Right hindlimb (tissue), 1 donor: ENCODE data around the gene GPR171.
"Not testable (repeated sequence)": the region's sequence is repeated elsewhere in the genome, so short reads cannot be mapped to it uniquely, and the experiment has no call there.

Experiments
- DNase-seq: peaks from one replicate; pipeline ENCODE4 v3.0.0-alpha.2; 2018

Gene GPR171, protein sequence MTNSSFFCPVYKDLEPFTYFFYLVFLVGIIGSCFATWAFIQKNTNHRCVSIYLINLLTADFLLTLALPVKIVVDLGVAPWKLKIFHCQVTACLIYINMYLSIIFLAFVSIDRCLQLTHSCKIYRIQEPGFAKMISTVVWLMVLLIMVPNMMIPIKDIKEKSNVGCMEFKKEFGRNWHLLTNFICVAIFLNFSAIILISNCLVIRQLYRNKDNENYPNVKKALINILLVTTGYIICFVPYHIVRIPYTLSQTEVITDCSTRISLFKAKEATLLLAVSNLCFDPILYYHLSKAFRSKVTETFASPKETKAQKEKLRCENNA

DNA sequence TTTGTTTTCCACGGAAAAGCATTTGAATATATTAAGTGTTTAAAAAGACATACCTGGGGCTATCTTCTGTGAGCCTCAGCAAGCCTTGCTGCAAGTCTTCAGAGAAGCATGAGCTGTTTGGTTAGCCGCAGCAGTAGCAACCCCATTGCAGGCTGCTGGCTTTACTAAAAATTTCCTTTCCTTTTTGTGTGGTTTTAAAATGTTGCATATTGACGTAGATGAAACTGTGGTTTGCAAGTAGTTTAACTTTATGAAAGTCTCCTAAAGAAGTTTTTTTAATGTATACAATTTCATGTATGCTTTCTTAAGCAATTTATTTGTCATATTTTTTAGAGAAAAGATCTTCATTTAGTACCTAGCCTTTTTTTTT lies at the start of gene GPR171:
Gene GPR171, minus strand, starts transcription at position 166 of the 370 bp plus-strand sequence. CDS start 3,830 bp downstream, outside the sequence.
- DNase-seq, result no peak

DNA sequence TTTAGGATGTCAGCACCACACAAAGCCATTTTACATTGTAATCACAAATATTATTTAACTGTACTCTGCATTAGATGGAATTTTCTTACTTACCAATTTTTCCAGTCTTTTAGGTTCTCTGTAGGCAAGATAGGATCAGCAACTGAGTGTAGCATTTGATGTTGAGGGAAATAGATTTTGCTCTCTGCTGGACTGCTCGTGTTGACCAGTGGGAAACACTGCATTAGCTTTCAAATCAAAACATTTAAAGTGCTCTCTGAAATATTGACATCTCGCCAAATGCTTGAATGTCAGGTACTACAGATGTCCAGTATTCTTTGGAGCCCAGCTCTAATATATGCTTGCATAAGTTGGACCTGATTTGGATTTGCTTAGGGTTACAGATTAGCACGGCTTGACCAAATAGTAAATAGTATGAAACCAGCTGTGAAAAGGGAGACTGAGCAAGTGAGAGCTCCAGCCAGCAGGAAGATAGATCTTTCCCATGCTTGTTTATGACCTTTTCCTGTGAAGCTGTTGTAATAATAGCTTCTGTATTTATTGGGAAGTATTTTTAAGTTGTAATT lies 45.8 kb upstream of the GPR171 start:
- no peak for DNase-seq

DNA sequence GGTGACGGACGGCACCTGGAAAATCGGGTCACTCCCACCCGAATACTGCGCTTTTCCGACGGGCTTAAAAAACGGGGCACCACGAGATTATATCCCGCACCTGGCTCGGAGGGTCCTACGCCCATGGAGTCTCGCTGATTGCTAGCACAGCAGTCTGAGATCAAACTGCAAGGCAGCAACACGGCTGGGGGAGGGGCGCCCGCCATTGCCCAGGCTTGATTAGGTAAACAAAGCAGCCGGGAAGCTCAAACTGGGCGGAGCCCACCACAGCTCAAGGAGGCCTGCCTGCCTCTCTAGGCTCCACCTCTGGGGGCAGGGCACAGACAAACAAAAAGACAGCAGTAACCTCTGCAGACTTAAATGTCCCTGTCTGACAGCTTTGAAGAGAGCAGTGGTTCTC lies 39.0 kb upstream of the GPR171 start:
- not testable (repeated sequence) for DNase-seq

DNA sequence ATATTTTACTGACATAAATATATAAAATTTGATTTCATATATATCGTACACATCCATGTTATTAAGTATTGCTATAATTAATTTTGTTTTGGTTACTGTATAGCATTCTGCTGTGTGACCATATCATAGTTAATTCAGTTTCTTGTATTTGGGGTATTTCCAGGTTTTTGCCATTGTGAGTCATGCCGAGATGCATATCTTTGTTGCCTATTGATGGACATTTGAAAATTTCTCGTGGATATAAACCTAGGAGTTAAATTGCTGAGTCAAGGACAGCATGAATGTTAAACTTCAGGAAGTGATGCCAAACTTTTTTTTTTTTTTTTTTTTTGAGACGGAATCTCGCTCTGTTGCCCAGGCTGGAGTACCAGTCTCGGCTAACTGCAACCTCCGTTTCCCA lies 33.7 kb upstream of the GPR171 start:
- no peak for DNase-seq

DNA sequence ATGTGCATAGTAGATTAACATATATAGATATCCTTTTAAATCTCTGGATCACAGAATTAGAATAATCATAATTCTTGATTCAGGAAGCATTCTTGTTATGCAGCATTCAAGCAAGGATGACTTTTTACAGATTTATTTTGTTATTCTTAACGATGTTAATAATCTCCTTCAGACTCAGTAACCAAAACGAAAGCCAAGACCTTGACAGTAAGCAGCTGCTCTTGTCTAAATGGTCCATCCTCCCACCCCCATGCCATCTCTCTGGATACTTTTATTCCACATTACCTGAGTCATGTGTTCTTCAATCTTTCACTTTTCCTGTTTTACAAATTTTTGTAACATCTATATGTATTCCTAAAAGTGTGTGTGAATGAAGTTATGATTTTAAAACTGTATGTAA lies 33.3 kb upstream of the GPR171 start:
- no peak for DNase-seq

DNA sequence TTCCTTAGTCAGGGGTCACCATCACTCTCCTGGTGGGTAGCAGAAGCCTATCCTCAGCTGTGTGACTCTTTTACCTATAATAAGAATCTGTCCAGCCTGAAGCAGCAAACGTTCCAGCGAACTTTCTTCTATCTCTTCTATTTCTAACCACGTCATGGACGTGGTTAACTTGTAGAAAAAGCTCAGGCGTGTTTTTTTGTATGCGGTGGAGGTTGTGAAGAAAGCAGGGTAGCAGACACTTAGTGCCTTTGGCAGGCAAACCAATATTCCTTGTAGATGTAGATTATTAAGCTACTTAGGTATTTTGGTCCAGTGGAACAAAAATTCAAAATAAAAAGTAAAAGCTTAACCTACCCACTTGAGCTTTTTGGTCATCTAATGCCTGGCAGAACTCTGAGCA lies 31.8 kb upstream of the GPR171 start:
- DNase-seq, result no peak

DNA sequence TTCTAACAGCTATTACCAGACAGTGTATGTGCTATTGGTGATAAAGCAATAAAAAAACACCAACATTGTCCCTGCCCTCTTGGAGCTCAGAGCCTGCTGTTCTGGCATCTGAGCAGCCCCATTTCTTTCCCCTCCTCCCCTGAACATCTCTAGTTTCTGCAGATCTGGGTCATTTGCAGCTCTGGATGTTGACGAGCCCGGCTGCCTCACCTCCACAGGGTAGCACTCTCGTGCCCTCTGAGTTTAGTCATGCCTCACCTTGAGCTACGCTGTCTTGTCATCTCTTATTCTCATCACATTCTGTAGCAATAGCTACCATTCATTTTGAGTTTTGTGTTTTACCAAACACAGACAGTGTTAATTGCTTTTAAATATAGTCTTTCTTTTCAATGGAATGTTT lies 30.0 kb upstream of the GPR171 start:
- DNase-seq, result no peak

DNA sequence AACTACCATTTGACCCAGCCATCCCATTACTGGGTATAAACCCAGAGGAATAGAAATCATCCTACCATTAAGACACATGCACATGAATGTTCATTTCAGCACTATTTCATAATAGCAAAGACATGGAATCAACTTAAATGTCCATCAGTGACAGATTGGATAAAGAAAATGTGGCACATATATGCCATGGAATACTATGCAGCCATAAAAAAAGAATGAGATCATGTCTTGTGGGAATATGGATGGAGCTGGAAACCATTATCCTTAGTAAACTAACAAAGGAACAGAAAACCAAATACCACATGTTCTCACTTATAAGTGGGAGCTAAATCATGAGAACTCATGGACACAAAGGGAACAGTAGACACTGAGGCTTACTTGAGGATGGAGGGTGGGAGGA lies 29.4 kb upstream of the GPR171 start:
- DNase-seq, result not testable (repeated sequence)

DNA sequence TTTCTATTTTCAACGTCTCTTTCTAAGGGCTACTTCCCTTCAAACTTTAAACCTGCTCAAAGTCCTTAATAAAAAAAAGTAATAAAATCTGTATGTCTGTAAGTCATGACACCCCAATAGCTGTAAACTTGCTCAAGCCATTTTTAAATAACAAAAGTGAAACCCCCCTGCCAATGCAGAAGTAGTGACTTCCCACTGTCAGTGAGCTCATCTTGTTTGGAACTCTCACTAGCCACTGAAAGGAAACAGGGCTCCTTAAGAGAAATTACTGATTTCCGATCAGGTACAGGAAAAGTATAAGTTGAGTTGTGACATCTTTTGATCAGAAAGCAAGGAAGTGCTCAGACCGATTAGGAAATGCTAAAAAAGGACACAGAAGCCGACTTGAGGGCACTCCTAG lies 27.6 kb upstream of the GPR171 start:
- DNase-seq, result no peak

DNA sequence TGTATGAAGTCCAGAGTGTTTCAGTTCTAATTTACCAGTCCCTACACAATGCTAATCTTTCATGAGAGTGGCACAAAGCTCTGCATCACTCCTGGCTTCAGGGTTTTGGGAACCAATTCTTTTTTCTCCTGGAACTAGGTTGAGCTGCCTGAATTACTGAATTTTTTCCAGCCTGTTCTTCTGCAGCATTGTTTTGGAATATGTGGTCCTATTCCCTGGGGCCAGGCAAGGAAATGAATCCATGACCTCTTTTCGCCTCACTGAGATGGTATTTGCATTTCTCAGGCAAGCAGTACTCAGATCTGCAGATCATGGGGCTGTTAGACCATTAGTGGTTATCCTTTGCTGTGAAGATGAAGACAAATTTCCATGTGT lies 25.6 kb upstream of the GPR171 start:
- DNase-seq, result peak; percentile 45

DNA sequence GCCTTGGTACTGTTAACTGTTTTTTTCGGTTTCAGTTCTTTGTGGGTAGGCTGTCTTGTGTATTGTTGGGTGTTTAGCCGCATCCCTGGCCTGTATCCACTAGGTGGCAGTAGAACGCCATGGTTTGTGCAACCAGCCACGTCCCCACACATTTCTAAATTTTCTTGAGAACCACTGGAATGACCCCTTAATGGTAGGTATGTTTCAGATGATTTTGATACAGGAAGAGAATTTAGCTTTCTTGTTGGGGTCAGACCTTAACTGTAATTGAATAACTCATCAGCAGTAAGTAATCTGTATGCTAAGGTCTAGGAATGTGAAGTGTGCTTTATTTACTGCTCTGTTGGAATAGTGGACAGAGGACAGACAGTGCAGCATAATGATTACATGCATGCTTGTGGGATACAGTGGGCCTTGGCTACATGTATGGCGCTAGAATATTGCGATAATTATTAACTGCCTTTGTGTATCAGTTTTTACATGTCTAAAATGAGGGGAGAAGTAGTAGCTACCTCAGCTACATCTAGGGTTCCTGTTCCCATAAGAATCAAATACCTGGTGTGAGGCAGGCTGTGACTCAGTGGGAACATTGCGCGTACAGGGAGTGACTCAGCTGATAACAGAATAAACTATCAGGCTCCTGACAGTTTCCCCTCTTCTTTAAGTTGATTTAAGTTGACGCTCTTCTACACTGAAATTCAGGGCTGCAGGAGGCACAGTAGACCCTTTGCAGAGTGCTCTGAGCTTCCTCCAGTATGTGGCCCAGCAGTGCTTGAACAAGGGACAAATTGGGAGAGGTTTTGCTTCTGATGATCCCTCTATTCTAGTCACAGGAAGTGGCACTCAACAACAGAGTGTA lies 25.0 kb upstream of the GPR171 start:
- peak; percentile 88 for DNase-seq

DNA sequence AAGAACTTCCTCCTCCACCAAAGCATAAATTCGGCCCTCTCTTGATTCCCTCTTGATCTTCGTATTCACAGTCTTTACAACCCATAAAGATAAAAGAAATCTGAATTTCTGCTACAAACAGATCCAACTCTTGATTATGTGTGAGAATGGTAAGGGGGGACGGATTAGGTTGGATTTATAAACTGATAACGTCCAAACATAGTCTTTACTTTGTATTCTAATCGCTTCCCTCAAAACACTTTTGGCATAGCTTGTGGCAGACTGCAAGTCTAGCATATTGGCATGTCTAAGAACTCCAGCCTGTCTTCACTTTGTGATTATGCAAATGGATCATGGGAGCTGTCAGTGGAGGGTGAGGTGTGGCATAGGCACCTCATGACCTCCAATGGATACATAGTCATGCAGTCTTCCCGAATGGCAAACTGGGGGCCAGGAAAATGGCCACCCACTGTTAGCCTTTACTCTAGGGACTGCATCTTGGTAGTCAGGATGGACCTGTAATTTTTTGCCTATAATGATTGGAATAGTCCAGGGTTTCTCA lies 24.3 kb upstream of the GPR171 start:
- no peak for DNase-seq

DNA sequence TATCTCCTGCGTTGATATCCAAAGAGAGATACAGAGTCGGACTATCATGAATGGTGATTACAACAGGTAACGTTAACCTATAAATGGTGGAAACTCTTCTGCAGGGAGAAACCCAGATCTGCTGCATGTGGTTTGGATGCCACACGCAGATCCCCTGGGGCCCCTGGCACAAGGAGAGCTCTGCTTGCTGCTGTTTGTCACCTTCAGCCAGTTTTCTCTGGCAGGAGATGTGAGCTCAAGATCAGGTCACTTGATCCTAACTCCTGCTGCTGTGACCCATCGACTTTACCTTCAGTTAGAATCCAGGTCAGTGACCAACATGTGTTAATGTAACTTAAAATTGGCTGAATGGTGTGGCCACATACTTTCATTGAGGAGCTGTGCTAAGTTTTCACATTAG lies 23.8 kb upstream of the GPR171 start:
- no peak for DNase-seq

DNA sequence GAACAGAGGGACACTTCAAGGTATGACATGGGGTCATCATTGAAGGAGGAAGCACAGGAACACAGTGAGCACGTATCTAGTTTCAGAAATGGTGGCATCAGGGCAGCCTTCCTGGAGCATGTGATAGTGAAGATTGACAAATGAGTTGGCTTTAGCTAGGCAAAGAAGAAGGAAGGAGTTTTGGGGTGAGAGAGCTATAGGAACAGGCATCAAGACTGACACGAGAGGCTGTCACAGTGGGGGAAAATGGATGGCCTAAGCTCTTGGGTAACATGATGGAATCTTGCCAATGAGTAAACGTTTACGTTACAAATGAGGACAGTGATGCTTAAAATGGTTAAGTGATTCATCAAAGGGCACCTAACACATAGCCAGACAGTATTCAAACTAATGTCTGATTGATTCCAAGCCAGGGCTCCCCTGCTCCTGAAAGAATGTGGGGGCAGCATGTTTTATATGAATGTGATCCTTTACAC lies 23.1 kb upstream of the GPR171 start:
- no peak for DNase-seq

DNA sequence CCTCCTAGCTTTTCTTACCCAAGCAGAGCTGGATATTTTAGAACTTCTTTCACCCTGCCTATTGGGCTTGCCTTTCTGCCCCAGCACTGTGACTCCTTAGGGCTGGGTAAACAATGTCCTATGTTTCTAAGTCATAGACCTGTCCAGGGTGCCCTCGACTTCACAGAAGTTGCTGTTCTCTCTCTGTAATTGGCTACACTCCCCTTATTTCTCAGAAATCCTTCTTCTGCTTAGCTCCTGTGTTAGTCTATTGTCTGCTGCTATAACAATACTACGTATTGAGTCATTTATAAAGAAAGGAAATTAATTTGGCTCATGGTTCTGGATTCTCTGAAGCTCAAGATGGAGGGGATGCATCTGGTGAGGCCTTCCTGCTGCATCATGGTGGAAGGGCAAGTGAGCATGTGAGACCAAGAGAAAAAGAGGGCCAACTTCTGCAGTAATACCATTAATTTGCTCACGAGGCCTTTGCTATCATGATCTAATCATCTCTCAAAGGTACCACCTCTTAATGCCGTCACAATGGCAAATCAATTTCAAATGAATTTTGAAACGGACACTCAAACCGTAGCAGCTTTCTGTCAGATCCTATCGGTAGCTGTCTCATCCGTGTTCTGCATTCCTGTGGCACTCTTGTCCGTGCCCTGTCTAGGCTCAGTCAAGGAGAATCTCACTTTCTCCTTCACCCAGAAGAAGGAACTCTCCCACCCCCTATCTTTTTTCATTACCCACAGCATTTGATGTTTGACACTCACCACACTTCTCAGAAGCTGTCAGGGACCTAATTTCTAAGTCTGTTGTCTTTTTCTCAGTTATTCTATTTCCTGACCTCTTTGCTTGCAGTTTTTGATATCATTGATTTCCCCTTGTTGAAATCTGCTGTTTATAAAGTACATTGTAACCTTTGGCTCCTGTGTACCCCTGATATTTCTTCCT lies 22.3 kb upstream of the GPR171 start:
- DNase-seq, result no peak

DNA sequence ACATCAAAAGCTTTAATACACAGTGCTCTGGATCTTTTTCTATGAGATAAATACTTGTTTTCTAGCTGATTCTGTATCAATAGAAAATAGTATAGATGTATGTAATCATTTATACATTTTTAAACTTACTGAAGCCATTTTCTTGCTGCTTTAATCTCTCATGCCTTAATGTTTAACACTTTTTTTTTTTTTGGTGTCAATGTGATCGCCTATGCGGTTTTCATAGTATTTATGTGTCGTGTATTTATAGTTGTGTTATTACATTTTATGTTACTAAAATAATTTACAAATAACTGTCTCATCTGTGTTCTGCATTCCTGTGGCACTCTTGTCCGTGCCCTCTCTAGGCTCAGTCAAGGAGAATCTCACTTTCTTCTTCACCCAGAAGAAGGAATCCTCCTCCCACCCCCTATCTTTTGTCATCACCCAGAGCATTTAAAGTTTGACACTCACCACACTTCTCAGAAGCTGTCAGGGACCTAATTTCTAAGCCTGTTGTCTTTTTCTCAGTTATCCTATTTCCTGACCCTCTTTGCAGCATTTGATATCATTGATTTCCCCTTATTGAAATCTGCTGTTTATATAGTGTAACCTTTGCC lies 21.4 kb upstream of the GPR171 start:
- no peak for DNase-seq

DNA sequence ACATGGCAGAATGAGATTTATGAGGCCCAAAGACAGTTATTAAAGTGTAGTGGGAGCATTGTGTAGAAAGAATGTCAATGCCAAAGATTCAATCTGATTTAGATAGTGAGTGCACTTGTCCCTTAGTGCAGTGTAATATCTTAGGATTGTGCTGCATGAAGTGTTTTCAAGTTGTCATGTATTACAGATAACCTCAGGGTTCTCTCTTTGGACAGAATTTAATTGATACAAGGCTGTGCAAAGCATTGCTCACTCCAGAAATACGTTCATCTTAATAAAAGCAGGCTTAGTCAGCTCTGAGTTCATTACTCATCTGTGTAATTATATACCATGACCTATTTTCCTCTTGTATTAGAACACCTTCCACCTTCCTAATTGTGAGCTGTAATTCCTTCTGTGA lies 16.0 kb upstream of the GPR171 start:
- no peak for DNase-seq

DNA sequence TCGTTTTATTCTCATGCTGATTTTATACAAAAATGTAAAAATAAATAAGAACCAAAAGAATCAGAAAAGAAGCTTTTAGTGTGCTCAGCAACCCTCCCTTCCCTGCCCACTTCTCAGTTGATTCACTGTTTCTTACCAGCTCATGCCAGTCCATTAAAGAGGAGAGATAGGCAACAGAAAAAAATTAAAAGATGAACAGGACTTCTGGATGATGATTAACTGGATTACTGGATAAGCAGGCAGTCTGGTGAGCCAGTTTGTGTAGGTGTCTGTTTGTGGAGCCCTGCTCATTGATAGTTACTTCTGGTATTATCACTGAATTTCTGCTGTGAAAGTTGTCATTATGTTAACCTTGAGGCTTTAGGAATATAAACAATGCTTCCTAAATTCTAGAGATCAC lies 15.1 kb upstream of the GPR171 start:
- no peak for DNase-seq

DNA sequence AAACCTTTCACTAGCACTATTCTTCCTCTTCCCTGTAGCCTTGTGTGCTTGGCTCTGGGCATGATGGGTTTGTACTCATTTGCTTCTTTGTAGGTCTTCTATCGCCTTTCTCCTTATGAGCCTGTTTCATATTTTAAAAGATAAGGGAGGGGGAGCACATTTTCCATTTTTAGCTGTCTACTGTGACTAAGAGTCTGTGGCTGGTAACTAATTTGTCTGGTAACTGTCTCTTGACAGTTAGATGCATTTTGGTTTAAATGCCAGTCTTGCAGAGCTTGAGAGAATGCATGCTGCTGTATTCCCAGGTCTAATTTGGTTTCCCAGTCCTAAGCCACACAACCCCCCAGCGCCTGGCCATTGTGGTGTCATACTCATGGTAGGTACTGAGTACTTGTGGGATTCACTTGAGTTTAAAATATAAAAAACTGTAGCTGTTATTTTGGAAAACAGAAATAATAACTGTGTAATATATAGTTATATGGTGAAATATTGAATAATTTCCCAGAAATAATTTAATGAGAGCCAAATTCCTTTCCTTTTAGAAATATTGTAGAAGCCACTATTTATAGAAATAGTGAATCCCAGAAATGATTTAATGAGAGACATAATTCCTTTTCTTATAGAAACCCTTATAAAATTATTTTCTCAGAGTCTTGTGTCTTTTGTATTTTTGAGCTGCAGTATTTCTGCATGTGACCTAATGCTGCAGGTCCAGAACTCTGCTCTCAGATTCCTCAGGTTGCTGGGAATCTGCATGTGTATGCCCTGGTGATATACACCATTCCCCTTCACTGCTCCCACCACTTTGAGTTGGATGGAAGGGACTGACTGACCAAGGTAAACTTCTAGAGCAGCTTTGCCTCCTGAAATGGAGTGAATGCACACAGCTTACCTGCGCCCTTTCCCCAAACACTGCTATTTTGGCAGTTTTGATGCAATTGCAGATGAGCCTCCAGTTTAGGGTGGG lies 13.9 kb upstream of the GPR171 start:
- DNase-seq, result no peak

DNA sequence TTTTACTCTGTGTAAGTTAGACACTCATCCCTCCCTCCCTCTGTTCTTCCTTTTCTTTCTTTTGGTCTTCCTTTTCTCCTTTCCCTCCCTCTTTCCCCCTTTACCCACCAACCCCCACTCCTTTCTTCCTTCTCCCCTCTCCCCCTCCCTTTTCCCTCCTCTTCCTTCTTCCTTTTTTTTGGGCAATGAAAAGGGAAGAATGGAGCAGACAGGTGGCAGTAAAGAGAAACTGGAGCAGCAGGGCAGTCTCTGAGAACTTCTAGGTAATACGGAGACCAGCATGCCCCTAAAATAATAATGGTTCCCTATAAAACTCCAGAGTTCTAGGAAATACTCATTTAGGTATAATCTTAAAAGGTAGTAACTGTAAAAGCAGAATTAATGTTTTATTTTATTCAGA lies 11.4 kb upstream of the GPR171 start:
- no peak for DNase-seq

DNA sequence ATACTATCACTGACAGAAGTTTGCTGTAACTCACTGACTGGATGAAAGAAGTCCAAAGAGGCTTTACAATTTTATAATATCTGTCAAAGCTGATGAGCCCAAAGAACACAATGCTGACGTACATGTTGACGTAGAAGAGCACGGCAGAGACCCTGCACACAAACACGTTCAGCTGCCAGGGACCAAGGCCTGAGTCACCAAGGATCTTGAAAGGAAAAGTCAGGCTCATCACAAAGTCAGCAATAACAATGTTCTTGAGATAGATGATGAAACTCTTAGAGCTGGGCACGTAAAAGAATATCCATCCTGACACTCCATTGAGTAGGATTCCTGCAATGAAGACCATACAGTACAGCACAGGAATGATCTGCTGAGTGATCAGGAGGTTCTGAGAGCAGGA lies 10.9 kb upstream of the GPR171 start:
- no peak for DNase-seq
